ENCODE results near the gene NADK2. TPM values are rescaled to one million over a fixed set of nuclear protein-coding genes. Genes with fewer than 3 reads are reported as not detected.

The NADK2 gene
- total and polyA plus RNA-seq, 12 donors: 9.8 to 53.5 (median 37.7) TPM

DNA sequence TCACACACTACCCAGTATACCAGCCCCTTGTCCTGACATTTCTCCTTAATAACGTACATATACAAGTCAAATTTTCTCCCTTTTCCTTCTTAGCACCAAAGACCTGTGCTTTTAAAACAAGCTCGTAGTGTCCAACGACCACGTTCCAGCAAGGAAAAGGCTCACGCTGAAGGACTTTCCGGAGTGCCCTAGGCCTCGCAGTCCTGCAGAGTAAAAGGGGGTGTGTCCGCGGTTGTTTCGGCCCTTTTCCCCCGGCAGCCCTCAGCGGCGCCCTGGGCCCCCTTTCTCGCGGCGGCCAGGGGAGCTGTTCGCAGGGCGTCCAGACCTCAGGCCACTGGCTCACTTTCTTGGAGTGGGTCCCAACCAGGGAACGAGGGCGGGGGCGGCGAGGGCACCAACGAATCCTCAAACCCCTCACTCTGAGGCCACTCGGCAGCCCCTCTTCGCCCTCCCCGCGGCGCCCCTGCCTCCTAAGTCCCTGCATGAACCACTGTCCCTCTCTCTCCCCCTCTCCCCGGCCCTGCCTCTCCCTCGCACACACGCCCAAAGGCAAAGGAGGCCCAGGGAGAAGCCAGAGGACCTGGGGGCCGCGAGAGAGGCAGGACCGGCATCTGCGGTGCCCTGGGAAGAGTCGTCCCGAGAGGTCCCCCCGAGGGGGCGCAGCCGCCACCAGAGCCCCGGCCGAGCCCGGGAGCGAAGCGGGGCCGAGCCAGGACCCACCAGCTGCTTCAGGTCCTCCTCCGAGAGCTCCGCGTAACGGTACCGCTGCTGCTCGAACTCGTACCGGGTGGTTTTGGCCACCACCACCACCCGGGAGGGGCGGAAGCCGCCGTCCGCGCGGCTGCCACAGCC is 720 bp downstream of the NADK2 start:
- no peaks in the 10 kb centered on the region for H3K36me3 ChIP-seq
- no peaks in the 10 kb centered on the region for H3K9me3 ChIP-seq
- peak overlapping the region; percentile 63 to 96 (median 90) for H3K4me3 ChIP-seq
- H3K4me1 ChIP-seq: peaks cover 0 to 52% (median 40%) of the 10 kb centered on the region in 9 donors
- peak; percentile 30 to 65 (median 52) for ATAC-seq
- no peak for TF ChIP-seq CTCF (IDR thresholded peaks at IDR 0.05)
- DNase-seq: peak; percentile 58 to 71
- H3K27me3 ChIP-seq: no peaks in the 10 kb centered on the region
- 0% methylated on average over 58 to 61 of the region's 61 CpGs for WGBS, 2 donors
- intact Hi-C loops (cut with DNase I): loop anchor here in 4 of 10 donors (1.0 to 10.0 kb wide), 6 partner anchors 62 to 454 kb away; partner anchors contain the start of genes RANBP3L (in 3 of the 4), SKP2 (in 3 of the 4) and LMBRD2 (in 2 of the 4)
- H3K27ac ChIP-seq: peak overlapping the region; percentile 87 to 98 (median 97)

GRCh38 chr5:36239370-36240293 is 2.1 kb downstream of the NADK2 start:
- Histone ChIP-seq H3K4me1 (peaks cover 0 to 56% (median 41%) of the 10 kb centered on the region in 9 donors), H3K9me3 (no peaks in the 10 kb centered on the region), H3K27me3 (no peaks in the 10 kb centered on the region), H3K4me3 (peak overlapping the region in 9 of 10 donors; percentile 63 to 96 (median 91)), H3K36me3 (no peaks in the 10 kb centered on the region), H3K27ac (peak overlapping the region in 8 of 10 donors; percentile 94 to 98 (median 97))
- no peak for TF ChIP-seq CTCF (IDR thresholded peaks at IDR 0.05)
- intact Hi-C loops (cut with DNase I): loop anchor here in 4 of 10 donors (2.0 to 10.0 kb wide), 5 partner anchors 63 to 455 kb away; partner anchors contain the start of genes RANBP3L (in 3 of the 4), LMBRD2 (in 2 of the 4) and SKP2 (in 2 of the 4)
- ATAC-seq (no peak), DNase-seq (no peak)
- 40 to 45% methylated on average over 4 of the region's 4 CpGs for WGBS, 2 donors

GRCh38 chr5:36238502-36239295 is 3.0 kb downstream of the NADK2 start:
- H3K4me1 ChIP-seq: peaks cover 0 to 56% (median 41%) of the 10 kb centered on the region in 9 donors
- no peaks in the 10 kb centered on the region for H3K9me3 ChIP-seq
- no peak overlapping the region for H3K4me3 ChIP-seq
- no peak for TF ChIP-seq CTCF (IDR thresholded peaks at IDR 0.05)
- peak overlapping the region in 7 of 10 donors; percentile 13 to 98 (median 97) for H3K27ac ChIP-seq
- no peaks in the 10 kb centered on the region for H3K27me3 ChIP-seq
- WGBS, 2 donors: 52 to 54% methylated on average over 2 of the region's 2 CpGs
- DNase-seq (no peak), ATAC-seq (no peak)
- no peaks in the 10 kb centered on the region for H3K36me3 ChIP-seq
- intact Hi-C loops (cut with DNase I): no loop called here

All from heart right ventricle (tissue), 16 donors.